AG20443 (cell line): ENCODE measurements around the gene MYH9.
"Not testable (repeated sequence)": the region's sequence is repeated elsewhere in the genome, so short reads cannot be mapped to it uniquely, and the experiment has no call there.

Experiments
- DNase-seq: peaks from one replicate; pipeline ENCODE4 v3.0.0; 2012; ENCODE audit warnings: low spot score, mixed read lengths

The MYH9 gene

GRCh38 chr22:36292823-36293530 is 94.8 kb downstream of the MYH9 start:
- DNase-seq: no peak

GRCh38 chr22:36291831-36292740 is 95.7 kb downstream of the MYH9 start:
- no peak for DNase-seq

GRCh38 chr22:36290391-36291075 is 97.2 kb downstream of the MYH9 start:
- DNase-seq: not testable (repeated sequence)

- not testable (repeated sequence) for DNase-seq
These were observed 97.8 kb downstream of the MYH9 start for GRCh38 chr22:36289948-36290371.

GRCh38 chr22:36289406-36289870 is 98.3 kb downstream of the MYH9 start:
- no peak for DNase-seq

- no peak for DNase-seq
These were observed 99.0 kb downstream of the MYH9 start for GRCh38 chr22:36288571-36289405.

GRCh38 chr22:36287881-36288515 is 99.8 kb downstream of the MYH9 start:
- no peak for DNase-seq

GRCh38 chr22:36286096-36286957 is 101.4 kb downstream of the MYH9 start:
- DNase-seq: peak; percentile 94

GRCh38 chr22:36285545-36285944 is 102.2 kb downstream of the MYH9 start:
- no peak for DNase-seq

GRCh38 chr22:36285017-36285416 is 102.8 kb downstream of the MYH9 start:
- DNase-seq: no peak

GRCh38 chr22:36284171-36284571 is 103.6 kb downstream of the MYH9 start:
- no peak for DNase-seq

GRCh38 chr22:36282328-36282831 is 105.4 kb downstream of the MYH9 start:
- DNase-seq: no peak

GRCh38 chr22:36281781-36282327 is 105.9 kb downstream of the MYH9 start:
- no peak for DNase-seq

- no peak for DNase-seq
These were observed 107.4 kb downstream of the MYH9 start for GRCh38 chr22:36280379-36280778.

- DNase-seq: no peak
These were observed 108.5 kb downstream of the MYH9 start for GRCh38 chr22:36279219-36279666.

GRCh38 chr22:36277482-36278291 is 110.1 kb downstream of the MYH9 start:
- peak; percentile 81 for DNase-seq

GRCh38 chr22:36274531-36274930 is 113.2 kb downstream of the MYH9 start:
- DNase-seq: no peak

GRCh38 chr22:36271951-36272350 is 115.8 kb downstream of the MYH9 start:
- DNase-seq: not testable (repeated sequence)
